ENCODE data around the gene ACAD10.

DNA sequence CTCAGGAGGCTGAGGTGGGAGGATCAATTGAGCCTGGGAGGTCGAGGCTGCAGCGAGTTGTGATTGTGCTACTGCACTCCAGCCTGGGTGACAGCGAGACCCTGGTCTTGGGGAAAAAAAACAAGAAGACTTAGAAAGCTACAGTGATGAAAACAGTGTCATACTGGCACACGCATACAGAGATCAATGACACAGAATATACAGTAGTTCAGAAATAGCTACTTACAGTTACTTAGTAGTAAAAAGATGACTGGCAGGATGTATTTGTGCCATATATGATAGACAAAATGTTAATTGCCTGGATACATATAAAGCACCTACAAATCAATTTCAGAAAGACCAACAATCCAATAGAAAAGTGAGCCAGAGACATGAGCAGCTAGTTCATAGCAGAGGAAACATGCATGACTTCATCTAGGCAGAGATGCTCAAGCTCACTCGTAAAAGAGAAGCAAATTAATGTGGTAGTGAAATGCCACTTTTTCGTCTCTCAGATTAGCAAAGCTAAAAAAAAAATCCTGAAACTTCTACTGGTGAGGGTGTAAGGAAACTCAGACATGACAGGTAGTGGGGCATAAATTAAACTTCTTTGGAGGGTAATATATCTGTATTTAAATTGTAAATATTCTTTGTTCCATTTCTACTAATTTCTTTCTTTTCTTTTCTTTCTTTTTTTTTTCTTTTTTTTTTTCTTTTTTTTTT is 78.4 kb downstream of the ACAD10 start:
- TF ChIP-seq, protein P1, sequence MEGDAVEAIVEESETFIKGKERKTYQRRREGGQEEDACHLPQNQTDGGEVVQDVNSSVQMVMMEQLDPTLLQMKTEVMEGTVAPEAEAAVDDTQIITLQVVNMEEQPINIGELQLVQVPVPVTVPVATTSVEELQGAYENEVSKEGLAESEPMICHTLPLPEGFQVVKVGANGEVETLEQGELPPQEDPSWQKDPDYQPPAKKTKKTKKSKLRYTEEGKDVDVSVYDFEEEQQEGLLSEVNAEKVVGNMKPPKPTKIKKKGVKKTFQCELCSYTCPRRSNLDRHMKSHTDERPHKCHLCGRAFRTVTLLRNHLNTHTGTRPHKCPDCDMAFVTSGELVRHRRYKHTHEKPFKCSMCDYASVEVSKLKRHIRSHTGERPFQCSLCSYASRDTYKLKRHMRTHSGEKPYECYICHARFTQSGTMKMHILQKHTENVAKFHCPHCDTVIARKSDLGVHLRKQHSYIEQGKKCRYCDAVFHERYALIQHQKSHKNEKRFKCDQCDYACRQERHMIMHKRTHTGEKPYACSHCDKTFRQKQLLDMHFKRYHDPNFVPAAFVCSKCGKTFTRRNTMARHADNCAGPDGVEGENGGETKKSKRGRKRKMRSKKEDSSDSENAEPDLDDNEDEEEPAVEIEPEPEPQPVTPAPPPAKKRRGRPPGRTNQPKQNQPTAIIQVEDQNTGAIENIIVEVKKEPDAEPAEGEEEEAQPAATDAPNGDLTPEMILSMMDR (IDR thresholded peaks at IDR 0.05) = no peak
- TF ChIP-seq EP300 (IDR thresholded peaks at IDR 0.05) = no peak
